ENCODE data around the gene MORN1.

- no peak for TF ChIP-seq POLR2A (IDR thresholded peaks at IDR 0.05)
- TF ChIP-seq, protein P1, sequence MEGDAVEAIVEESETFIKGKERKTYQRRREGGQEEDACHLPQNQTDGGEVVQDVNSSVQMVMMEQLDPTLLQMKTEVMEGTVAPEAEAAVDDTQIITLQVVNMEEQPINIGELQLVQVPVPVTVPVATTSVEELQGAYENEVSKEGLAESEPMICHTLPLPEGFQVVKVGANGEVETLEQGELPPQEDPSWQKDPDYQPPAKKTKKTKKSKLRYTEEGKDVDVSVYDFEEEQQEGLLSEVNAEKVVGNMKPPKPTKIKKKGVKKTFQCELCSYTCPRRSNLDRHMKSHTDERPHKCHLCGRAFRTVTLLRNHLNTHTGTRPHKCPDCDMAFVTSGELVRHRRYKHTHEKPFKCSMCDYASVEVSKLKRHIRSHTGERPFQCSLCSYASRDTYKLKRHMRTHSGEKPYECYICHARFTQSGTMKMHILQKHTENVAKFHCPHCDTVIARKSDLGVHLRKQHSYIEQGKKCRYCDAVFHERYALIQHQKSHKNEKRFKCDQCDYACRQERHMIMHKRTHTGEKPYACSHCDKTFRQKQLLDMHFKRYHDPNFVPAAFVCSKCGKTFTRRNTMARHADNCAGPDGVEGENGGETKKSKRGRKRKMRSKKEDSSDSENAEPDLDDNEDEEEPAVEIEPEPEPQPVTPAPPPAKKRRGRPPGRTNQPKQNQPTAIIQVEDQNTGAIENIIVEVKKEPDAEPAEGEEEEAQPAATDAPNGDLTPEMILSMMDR (IDR thresholded peaks at IDR 0.05): no peak
Measured at GRCh38 chr1:2431103-2431502, 39.7 kb upstream of the MORN1 start.
